NCI-H446 treated with DMSO at 0.1 percent for 48 hours (cell line): ENCODE measurements around the gene EHMT1.

Experiments used
- DNase-seq: peaks from one replicate; lab custom pipeline; 2025; lab: John Stamatoyannopoulos, UW

Gene EHMT1

GRCh38 chr9:137618105-137619067, at the start of gene EHMT1:
TSS of gene EHMT1 (plus strand) at chr9:137619005. CDS start at chr9:137619029, 24 bp downstream.
- DNase-seq = peak; percentile 65

DNA sequence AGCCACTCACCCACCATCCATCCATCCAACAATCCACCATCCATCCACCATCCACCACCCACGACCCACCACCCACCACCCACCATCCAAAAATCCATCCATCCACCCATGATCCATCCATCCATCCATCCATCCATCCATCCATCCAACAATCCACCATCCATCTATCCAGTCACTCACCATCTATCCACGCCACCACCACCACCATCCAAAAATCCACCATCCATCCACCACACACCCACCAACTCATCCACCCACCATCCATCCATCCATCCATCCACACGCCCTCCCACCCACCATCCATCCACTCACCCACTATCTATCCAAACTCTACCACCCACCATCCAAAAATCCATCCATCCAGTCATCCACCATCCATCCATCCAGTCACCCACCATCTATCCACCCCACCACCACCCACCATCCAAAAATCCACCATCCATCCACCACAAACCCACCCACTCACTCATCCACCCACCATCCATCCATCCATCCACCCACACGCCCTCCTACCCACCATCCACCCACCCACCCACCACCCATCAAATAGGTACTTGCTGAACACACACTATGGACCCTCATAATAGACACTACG, 49.1 kb upstream of the EHMT1 start:
- DNase-seq = no peak

GRCh38 chr9:137570566-137570965, 48.2 kb upstream of the EHMT1 start:
- no peak for DNase-seq

GRCh38 chr9:137574192-137574591, 44.6 kb upstream of the EHMT1 start:
- no peak for DNase-seq

DNA sequence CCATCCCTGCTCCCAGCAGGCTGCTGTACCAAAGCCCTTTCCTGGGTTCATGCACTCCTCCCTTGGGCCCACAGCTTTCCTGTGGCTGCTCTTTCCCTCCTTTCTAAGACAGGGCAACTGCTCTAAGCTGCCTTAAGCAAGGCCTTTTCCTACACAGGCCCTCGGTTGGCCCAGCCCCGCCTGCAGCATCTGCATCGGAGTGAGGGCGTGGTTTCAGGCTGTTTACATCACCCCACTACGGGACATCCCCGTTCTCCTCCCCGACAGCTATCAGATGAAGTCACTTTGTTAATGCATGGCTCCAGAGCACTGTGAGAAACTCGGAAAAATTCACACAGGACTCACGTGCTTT, 43.5 kb upstream of the EHMT1 start:
- DNase-seq = no peak

DNA sequence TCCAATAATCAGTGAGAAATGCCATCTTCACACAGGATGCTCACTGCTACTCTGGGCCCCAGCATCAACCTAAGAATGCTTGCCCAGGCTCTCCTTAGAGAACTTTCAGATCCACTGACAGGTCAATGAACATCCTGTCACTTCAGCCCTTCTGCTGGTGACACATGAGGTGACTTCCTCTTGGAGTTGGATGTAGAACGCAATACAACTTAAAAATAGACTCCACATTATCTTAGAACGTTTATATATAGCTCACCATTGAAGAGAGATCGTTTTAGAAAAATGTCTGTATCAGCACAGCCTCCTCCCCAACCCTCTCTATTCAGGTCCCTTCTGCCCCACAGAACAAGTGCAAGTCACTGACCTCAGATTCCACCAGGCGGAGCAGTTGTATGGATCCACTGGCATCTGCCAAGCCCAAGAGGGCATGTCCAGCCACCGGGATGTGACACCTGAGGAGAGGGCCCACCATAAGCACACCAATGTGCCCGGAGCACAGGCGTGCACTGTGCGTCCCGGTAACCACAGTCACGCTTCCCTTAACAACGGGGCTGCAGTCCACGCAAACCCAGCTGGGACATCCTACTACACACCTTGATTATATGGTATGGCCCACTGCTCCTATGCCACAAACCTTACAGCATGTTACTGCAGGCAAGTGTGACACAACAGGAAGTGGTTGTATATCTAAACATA, 42.9 kb upstream of the EHMT1 start:
- DNase-seq = no peak

GRCh38 chr9:137578518-137579258, 40.1 kb upstream of the EHMT1 start, which contains the start of gene DPH7:
TSS of gene DPH7 (minus strand) at chr9:137578925. CDS start at chr9:137578777, 148 bp downstream.
- DNase-seq = peak; percentile 40

DNA sequence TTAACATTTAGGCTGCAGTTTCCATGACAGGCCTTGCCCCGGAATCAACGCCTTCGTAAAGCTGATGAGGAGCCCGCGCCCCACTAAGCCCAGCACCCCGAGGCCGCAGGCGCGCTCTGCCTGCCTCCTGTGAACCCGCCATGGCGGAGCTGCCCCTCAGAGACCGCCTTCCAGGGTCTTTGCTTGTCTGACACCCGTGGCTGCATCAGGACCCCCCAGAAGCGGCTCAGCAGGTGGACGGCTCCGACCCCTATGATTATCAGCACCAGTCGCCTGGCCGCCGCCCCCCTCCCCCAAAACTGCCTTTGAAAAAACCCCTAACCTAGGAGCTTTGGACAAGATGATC, 39.6 kb upstream of the EHMT1 start:
- no peak for DNase-seq

- no peak for DNase-seq
Observed at GRCh38 chr9:137580209-137580953, 38.4 kb upstream of the EHMT1 start.

GRCh38 chr9:137580954-137581322, 37.9 kb upstream of the EHMT1 start:
- DNase-seq = no peak

DNA sequence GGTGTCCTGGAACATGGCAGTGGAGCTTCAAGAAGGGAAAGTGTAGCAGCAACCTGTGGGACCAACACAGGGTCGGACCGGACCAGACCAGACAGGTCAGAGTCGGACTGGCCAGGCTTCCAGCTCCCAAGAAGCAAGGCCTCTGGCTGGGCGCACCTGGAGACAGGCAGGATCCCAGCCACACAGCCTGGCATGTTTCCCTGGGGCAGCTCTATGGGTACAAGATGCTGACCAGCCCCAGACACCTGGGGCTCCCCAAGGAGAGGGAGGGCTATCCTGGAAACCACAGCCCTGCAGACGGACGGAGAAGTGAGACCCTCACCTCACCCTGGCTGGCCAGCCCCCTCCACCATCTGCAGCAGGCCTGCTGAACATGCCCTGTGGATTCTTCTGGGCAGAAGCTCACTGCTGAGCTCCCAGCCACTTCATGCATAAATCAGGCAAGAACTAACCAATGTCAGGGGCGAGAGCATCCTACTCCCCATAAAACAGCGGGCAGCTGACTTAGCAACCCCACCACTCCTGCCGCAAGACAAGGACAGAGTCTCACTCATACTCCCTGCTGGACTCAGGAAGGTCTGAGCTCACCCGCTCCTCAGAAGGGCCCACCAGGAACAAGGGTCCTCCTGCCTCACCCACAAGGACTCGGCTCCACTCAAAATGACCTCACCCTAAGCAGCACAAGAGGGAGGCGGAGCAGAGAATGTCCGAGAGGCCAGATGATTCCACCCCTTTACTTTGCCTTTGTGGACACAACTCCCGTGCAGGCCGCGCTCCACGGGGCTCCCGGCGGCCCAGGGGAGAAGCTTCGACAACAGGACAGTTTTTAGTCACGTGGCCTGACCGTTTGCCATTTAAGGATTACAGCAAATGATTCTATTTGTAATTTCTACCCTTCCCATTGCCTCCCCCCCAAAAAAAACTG, 37.2 kb upstream of the EHMT1 start:
- no peak for DNase-seq

GRCh38 chr9:137582286-137582860, 36.4 kb upstream of the EHMT1 start:
- no peak for DNase-seq

- DNase-seq = no peak
Observed at GRCh38 chr9:137583347-137583746, 35.5 kb upstream of the EHMT1 start.

GRCh38 chr9:137583957-137584356, 34.8 kb upstream of the EHMT1 start:
- DNase-seq = no peak

- no peak for DNase-seq
Observed at GRCh38 chr9:137586854-137587253, 32.0 kb upstream of the EHMT1 start.

GRCh38 chr9:137588311-137588710, 30.5 kb upstream of the EHMT1 start:
- DNase-seq = no peak

GRCh38 chr9:137588891-137589290, 29.9 kb upstream of the EHMT1 start:
- no peak for DNase-seq

DNA sequence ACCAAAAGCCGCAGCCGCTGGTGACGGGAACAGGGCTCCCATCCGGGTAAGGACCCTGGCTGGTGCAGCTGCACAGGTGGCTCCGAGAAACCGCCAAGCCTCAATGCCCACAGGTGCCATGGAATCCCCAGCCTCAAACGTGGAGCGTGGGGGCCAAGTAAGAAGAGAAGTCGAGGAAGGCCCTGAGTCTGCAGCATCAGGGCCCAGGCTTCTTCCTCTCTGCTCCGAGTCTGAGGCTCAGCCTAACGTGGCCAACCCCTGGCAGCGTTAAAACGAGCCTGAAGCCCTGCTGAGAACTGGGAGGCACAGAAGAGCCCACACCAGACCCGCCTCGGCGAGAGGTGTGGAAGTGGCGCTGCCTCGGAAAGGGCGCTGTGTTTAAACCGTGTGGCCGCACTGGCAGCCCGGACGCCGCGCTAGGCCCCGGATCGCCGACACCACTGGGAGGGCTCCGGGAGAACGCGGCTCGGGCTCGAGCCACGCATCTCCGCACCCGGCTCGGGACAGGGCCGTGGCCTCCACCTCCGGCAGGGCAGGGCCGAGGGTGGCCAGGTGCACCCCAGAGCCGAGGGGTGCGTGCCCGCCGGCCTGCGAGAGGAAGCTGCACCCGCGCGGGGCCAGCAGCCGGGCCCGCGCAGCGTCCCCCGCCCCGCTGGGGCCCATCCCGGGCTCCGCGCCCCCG, 29.2 kb upstream of the EHMT1 start:
- no peak for DNase-seq

GRCh38 chr9:137590123-137590468, 28.7 kb upstream of the EHMT1 start:
- DNase-seq = no peak
